ENCODE data around the gene FCAMR. TPM values are rescaled to one million over a fixed set of nuclear protein-coding genes. Genes with fewer than 3 reads are reported as not detected.

The FCAMR gene
- total RNA-seq, 1 donor from 2014 or later: not detected

DNA sequence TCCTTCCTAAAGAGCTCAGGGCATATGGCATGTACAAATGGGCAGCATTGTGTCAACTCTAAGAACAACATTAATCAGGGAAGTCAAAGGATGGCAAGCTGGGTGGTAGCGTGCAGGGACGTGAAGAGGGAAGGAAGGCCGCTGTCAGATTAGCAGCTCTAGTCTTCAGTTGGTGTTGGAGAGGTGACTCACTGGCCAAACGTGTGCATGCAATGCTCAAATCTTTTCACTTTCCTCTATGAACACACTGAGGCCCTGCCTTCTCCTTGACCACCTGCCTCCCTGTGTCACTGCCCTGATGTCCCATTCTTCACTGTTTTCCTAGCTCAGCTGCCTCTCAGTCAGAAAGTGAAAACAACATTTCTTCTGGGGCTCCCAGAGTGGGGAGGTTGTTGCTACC is 18.1 kb downstream of the FCAMR start:
- H3K36me3 Mint-ChIP-seq (ENCODE audit: low read depth, unreplicated experiment): no peaks in the 10 kb centered on the region
- TF ChIP-seq, protein P1, sequence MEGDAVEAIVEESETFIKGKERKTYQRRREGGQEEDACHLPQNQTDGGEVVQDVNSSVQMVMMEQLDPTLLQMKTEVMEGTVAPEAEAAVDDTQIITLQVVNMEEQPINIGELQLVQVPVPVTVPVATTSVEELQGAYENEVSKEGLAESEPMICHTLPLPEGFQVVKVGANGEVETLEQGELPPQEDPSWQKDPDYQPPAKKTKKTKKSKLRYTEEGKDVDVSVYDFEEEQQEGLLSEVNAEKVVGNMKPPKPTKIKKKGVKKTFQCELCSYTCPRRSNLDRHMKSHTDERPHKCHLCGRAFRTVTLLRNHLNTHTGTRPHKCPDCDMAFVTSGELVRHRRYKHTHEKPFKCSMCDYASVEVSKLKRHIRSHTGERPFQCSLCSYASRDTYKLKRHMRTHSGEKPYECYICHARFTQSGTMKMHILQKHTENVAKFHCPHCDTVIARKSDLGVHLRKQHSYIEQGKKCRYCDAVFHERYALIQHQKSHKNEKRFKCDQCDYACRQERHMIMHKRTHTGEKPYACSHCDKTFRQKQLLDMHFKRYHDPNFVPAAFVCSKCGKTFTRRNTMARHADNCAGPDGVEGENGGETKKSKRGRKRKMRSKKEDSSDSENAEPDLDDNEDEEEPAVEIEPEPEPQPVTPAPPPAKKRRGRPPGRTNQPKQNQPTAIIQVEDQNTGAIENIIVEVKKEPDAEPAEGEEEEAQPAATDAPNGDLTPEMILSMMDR (IDR thresholded peaks at IDR 0.05; ENCODE audit: unreplicated experiment): no peak
- H3K4me3 Mint-ChIP-seq (ENCODE audit: unreplicated experiment): no peak overlapping the region
- H3K27ac Mint-ChIP-seq (ENCODE audit: unreplicated experiment): no peak overlapping the region
- H3K27me3 Mint-ChIP-seq (ENCODE audit: unreplicated experiment): peaks cover 8% of the 10 kb centered on the region
- H3K4me1 Mint-ChIP-seq (ENCODE audit: unreplicated experiment): no peaks in the 10 kb centered on the region
- no peak for DNase-seq (ENCODE audit: low spot score)
- H3K9me3 Mint-ChIP-seq (ENCODE audit: unreplicated experiment): no peaks in the 10 kb centered on the region

DNA sequence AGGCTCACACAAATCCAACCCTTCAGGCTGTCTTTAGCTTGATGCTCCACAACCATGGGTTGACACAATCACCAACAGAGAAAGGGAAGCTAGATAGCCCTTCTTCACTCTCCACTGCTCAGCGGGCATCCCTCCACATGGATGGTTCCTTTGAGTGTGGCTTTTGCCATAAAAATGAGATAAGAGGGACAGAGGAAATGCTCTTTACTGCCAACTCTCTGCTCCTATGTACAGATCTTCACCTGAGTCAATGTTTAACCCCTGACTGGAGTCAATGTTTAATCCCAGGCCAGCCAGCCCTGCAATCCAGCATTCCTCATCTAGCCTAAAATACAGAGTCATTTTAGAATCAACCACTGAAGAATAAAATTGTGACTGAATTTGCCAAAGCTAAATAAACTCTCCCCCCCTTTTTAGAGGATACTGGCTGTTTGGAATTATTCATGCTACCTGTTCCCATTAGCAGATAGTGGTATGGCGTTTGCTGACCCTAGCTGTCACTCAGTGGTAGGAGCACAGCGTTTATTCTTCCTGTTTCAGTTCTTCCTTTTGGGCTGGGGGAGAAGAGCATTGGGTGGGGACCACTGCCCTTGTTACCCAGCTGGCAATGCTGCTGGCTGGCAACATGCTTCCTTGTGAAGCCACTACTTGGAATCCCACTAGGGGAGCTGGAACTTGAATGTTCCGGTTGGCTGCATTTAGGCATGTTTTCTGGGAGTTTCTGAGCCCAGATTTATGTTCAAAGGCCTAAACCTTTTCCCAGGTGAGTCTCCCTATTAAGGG is 18.8 kb downstream of the FCAMR start:
- Mint-ChIP-seq H3K27me3 (ENCODE audit: unreplicated experiment) (peaks cover 7% of the 10 kb centered on the region), H3K36me3 (ENCODE audit: low read depth, unreplicated experiment) (no peaks in the 10 kb centered on the region), H3K9me3 (ENCODE audit: unreplicated experiment) (no peaks in the 10 kb centered on the region), H3K4me3 (ENCODE audit: unreplicated experiment) (no peak overlapping the region), H3K4me1 (ENCODE audit: unreplicated experiment) (peaks cover under 1% of the 10 kb centered on the region), H3K27ac (ENCODE audit: unreplicated experiment) (no peak overlapping the region)
- no peak for DNase-seq (ENCODE audit: low spot score)
- TF ChIP-seq, protein P1 (IDR thresholded peaks at IDR 0.05; ENCODE audit: unreplicated experiment): no peak

DNA sequence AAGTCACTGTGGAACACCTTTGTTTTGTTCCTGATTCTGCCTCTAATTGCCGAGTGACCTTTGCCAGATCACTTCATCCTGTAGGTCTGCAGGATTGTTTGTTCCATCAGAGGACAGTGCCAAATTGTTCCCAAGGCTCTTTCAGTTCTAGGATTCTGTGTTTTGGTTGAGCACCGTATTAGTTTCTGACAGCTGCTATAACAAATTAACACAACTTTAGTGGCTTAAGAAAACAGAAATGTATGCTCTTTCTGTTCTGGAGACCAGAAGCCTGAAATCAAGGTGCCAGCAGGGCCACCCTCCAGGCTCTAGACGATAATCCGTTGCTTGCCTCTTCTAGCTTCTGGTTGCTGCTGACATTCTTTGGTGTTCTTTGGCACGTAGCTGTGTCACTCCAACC is 20.6 kb downstream of the FCAMR start:
- no peak for DNase-seq (ENCODE audit: low spot score)
- H3K27me3 Mint-ChIP-seq (ENCODE audit: unreplicated experiment): peaks cover 7% of the 10 kb centered on the region
- H3K36me3 Mint-ChIP-seq (ENCODE audit: low read depth, unreplicated experiment): no peaks in the 10 kb centered on the region
- TF ChIP-seq, protein P1 (IDR thresholded peaks at IDR 0.05; ENCODE audit: unreplicated experiment): no peak
- peaks cover 4% of the 10 kb centered on the region for H3K4me1 Mint-ChIP-seq (ENCODE audit: unreplicated experiment)
- no peaks in the 10 kb centered on the region for H3K9me3 Mint-ChIP-seq (ENCODE audit: unreplicated experiment)
- no peak overlapping the region for H3K27ac Mint-ChIP-seq (ENCODE audit: unreplicated experiment)
- H3K4me3 Mint-ChIP-seq (ENCODE audit: unreplicated experiment): no peak overlapping the region

DNA sequence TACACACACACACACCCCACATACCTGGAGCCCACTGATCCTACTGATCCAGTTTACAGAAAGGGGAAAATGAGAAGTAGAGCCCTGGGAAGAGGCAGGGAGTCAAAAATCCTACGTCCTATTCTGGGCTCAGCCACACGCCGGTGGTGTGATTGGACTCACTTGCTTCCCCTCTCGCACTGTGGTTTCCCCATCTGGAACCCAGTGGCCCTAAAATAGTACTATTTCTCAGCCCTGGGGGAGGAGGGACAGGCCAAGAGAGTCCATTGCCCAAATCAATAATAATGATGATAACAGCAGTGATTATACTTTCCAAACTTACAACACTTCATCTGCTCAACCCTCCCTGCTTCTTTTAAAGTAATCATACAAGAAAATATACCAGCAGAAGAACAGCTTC is 21.1 kb downstream of the FCAMR start:
- peaks cover 4% of the 10 kb centered on the region for H3K4me1 Mint-ChIP-seq (ENCODE audit: unreplicated experiment)
- no peaks in the 10 kb centered on the region for H3K36me3 Mint-ChIP-seq (ENCODE audit: low read depth, unreplicated experiment)
- DNase-seq (ENCODE audit: low spot score): no peak
- H3K9me3 Mint-ChIP-seq (ENCODE audit: unreplicated experiment): no peaks in the 10 kb centered on the region
- TF ChIP-seq, protein P1 (IDR thresholded peaks at IDR 0.05; ENCODE audit: unreplicated experiment): no peak
- no peak overlapping the region for H3K4me3 Mint-ChIP-seq (ENCODE audit: unreplicated experiment)
- H3K27me3 Mint-ChIP-seq (ENCODE audit: unreplicated experiment): peaks cover 7% of the 10 kb centered on the region
- H3K27ac Mint-ChIP-seq (ENCODE audit: unreplicated experiment): no peak overlapping the region

DNA sequence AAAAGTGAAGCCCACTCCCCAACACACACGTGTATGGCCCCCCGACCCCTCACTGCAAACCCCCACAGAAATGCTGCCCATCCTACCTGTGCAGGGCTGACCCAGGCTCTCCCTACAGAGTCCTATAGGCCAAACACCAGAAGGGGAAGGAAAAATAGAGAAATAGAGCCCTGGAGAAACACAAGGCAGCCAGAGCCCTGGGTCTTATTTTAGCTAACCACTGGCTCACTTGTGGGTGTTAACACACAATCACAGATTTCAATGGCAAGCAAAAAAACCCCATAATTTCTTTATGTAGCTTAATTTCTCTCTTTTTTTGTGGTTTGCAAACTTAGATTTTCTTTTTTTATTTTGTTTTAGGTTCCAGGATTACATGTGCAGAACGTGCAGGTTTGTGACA is 23.0 kb downstream of the FCAMR start:
- no peak overlapping the region for H3K27ac Mint-ChIP-seq (ENCODE audit: unreplicated experiment)
- peaks cover 7% of the 10 kb centered on the region for H3K27me3 Mint-ChIP-seq (ENCODE audit: unreplicated experiment)
- no peak overlapping the region for H3K4me3 Mint-ChIP-seq (ENCODE audit: unreplicated experiment)

More for the DNA sequence above, 23.0 kb downstream of the FCAMR start:
- no peak for DNase-seq (ENCODE audit: low spot score)
- Mint-ChIP-seq H3K36me3 (ENCODE audit: low read depth, unreplicated experiment) (no peaks in the 10 kb centered on the region), H3K4me1 (ENCODE audit: unreplicated experiment) (peaks cover 4% of the 10 kb centered on the region), H3K9me3 (ENCODE audit: unreplicated experiment) (no peaks in the 10 kb centered on the region)
- TF ChIP-seq, protein P1 (IDR thresholded peaks at IDR 0.05; ENCODE audit: unreplicated experiment): no peak
